Adrenal gland (tissue), 5 donors: Measurements from ENCODE around the gene LRRC28.

Experiments
- CTCF ChIP-seq, 6 experiments: fragments of 450-650 bp in 4 of 6; fragments of 200-600 bp in 2 of 6; sonication (generic) in 1 of 6; IDR thresholded peaks; 1 replicate in 5 of 6; 2 replicates in 1 of 6; pipeline versions ENCODE4 v1.5.1 to v1.8.0; 2016 to 2021; ENCODE audit warnings: antibody characterized with exemption in 6 of 6, mild to moderate bottlenecking in 2 of 6, moderate library complexity in 1 of 6
- POLR2A ChIP-seq, 2 donors: fragments of 450-650 bp; IDR thresholded peaks; one replicate each; pipeline ENCODE4 v1.6.1; 2017; ENCODE audit warnings: antibody characterized with exemption in 2 of 2, mild to moderate bottlenecking in 2 of 2, moderate library complexity in 1 of 2
- donor health status: DM: no; HTN: no; CAD: no.

GRCh38 chr15:99279290-99279689 lies 28.0 kb downstream of the LRRC28 start:
- TF ChIP-seq CTCF (IDR thresholded peaks at IDR 0.05), result no peak
- TF ChIP-seq POLR2A (IDR thresholded peaks at IDR 0.05), result no peak
